ENCODE measurements around the gene ALG10B. TPM values are rescaled to one million over a fixed set of nuclear protein-coding genes. Genes with fewer than 3 reads are reported as not detected.
A peak's percentile ranks its signal among the peaks of the same experiment; 100 is the strongest.

ALG10B gene, protein sequence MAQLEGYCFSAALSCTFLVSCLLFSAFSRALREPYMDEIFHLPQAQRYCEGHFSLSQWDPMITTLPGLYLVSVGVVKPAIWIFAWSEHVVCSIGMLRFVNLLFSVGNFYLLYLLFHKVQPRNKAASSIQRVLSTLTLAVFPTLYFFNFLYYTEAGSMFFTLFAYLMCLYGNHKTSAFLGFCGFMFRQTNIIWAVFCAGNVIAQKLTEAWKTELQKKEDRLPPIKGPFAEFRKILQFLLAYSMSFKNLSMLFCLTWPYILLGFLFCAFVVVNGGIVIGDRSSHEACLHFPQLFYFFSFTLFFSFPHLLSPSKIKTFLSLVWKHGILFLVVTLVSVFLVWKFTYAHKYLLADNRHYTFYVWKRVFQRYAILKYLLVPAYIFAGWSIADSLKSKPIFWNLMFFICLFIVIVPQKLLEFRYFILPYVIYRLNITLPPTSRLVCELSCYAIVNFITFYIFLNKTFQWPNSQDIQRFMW
- total RNA-seq: 1 to 10 TPM; 5.5 to 6.2 TPM

DNA sequence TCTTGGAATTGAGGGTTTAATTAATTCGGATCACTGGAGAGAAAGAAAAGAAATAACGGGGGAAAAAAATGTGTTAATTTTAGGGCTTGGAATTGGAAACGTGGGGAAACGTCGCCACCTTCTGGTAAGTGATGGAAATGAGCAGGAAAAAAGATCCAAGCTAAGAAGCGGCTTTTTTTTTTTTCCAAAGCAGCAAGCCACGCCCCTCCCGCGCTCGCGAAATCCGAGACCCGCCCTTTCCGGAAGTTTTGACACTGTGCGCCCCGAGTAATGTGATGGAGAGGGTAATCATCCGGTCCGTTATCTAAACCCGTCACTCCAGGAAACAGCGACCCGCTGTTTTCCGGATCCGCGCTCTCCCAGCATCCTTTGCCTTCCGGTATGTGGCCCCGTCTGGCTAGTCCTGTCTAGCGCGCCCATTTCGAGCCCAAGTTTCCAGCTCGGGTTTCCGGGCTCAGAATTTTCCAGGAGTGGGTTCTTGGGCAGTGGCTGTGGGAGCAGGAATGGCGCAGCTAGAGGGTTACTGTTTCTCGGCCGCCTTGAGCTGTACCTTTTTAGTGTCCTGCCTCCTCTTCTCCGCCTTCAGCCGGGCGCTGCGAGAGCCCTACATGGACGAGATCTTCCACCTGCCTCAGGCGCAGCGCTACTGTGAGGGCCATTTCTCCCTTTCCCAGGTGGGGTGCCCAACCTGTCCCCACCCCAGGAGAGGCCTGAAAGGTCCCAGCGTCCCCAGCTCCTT is at the start of gene ALG10B:
Gene ALG10B (plus strand): TSS at position 384 of the 739 bp plus-strand sequence. CDS start 120 bp downstream, at position 504.
- no peaks in the 10 kb centered on the region for H3K9me3 ChIP-seq
- TF ChIP-seq, protein P1, sequence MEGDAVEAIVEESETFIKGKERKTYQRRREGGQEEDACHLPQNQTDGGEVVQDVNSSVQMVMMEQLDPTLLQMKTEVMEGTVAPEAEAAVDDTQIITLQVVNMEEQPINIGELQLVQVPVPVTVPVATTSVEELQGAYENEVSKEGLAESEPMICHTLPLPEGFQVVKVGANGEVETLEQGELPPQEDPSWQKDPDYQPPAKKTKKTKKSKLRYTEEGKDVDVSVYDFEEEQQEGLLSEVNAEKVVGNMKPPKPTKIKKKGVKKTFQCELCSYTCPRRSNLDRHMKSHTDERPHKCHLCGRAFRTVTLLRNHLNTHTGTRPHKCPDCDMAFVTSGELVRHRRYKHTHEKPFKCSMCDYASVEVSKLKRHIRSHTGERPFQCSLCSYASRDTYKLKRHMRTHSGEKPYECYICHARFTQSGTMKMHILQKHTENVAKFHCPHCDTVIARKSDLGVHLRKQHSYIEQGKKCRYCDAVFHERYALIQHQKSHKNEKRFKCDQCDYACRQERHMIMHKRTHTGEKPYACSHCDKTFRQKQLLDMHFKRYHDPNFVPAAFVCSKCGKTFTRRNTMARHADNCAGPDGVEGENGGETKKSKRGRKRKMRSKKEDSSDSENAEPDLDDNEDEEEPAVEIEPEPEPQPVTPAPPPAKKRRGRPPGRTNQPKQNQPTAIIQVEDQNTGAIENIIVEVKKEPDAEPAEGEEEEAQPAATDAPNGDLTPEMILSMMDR (IDR thresholded peaks at IDR 0.05): peak; percentile 74
- H3K36me3 ChIP-seq: no peaks in the 10 kb centered on the region
- H3K4me3 ChIP-seq: peak within 1 kb of the TSS; percentile 86
- H3K27ac ChIP-seq: peak within 1 kb of the TSS; percentile 79 to 90
- no peaks in the 10 kb centered on the region for H3K27me3 ChIP-seq (replicated peaks; ENCODE audit: insufficient read depth)
- DNase-seq (ENCODE audit: low spot score) (peak; percentile 71), ATAC-seq (ENCODE audit: insufficient number of reproducible peaks, low FRiP score, low read depth) (peak; percentile 99)
- peaks cover 3 to 17% of the 10 kb centered on the region in 2 donors for H3K4me1 ChIP-seq (ENCODE audit: control insufficient read depth in 1 of 2, low read depth in 2 of 2)

DNA sequence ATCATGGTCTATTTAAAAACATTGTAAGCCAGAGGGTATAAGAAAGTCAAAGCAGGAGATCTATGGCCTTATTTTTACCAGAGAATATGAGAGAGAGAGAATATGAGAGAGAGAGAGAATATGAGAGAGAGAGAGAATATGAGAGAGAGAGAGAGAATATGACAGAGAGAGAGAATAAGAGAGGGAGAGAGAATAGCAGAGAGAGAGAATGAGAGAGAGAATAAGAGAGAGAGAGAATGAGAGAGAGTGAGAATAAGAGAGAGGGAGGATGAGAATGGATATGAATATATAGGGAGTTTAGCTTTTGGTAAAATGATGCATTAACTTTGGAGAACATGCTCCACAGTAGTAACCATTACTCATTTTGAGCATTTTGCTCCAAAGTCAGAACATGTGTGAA is 48.0 kb upstream of the ALG10B start:
- Histone ChIP-seq H3K4me3 (no peak overlapping the region), H3K27ac (no peak overlapping the region), H3K4me1 (ENCODE audit: control insufficient read depth in 1 of 2, low read depth in 2 of 2) (no peaks in the 10 kb centered on the region), H3K9me3 (no peaks in the 10 kb centered on the region), H3K36me3 (no peaks in the 10 kb centered on the region), H3K27me3 (replicated peaks; ENCODE audit: insufficient read depth) (no peaks in the 10 kb centered on the region)
- TF ChIP-seq, protein P1 (IDR thresholded peaks at IDR 0.05): no peak
- DNase-seq (ENCODE audit: low spot score) (no peak), ATAC-seq (ENCODE audit: insufficient number of reproducible peaks, low FRiP score, low read depth) (no peak)

DNA sequence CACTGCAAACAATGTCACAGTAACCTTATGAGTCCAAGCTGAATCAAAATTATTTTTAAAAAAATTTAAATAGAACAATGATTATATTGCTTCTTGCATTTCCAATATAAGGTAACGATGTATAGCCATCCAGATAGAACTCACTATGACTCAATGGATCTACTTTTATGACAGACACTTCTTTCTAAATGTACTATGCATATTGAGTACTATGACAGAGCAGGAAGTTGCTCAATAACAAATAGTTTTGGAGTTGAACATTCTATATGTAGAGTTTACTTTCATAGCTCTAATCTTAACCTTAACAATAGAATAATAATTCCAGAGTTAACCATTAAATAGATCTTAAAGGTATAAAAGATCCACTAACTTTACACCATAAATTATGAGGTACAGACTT is 46.7 kb upstream of the ALG10B start:
- no peak overlapping the region for H3K27ac ChIP-seq
- no peaks in the 10 kb centered on the region for H3K4me1 ChIP-seq (ENCODE audit: control insufficient read depth in 1 of 2, low read depth in 2 of 2)
- H3K9me3 ChIP-seq: no peaks in the 10 kb centered on the region
- no peaks in the 10 kb centered on the region for H3K27me3 ChIP-seq (replicated peaks; ENCODE audit: insufficient read depth)
- H3K4me3 ChIP-seq: no peak overlapping the region
- DNase-seq (ENCODE audit: low spot score): no peak
- no peaks in the 10 kb centered on the region for H3K36me3 ChIP-seq
- ATAC-seq (ENCODE audit: insufficient number of reproducible peaks, low FRiP score, low read depth): no peak
- TF ChIP-seq, protein P1 (IDR thresholded peaks at IDR 0.05): no peak

DNA sequence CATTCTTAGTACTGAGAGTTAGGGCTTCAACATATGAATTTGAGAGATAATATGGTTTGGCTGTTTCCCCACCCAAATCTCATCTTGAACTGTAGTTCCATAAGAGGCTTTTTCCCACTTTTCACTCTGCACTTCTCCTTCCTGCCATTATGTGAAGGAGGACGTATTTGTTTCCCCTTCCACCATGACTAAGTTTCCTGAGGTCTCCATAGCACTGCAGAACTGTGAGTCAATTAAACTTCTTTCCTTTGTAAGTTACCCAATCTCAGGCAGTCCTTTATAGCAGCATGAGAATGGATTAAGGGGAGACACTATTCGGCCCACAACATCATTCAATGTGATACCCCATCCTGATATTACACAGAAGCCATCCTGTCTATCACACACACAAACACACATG is 36.8 kb upstream of the ALG10B start:
- TF ChIP-seq, protein P1 (IDR thresholded peaks at IDR 0.05): no peak
- DNase-seq (ENCODE audit: low spot score): no peak
- no peak for ATAC-seq (ENCODE audit: insufficient number of reproducible peaks, low FRiP score, low read depth)
- Histone ChIP-seq H3K27me3 (replicated peaks; ENCODE audit: insufficient read depth) (no peaks in the 10 kb centered on the region), H3K36me3 (no peaks in the 10 kb centered on the region), H3K27ac (no peak overlapping the region), H3K9me3 (no peaks in the 10 kb centered on the region), H3K4me1 (ENCODE audit: control insufficient read depth in 1 of 2, low read depth in 2 of 2) (no peaks in the 10 kb centered on the region), H3K4me3 (no peak overlapping the region)

DNA sequence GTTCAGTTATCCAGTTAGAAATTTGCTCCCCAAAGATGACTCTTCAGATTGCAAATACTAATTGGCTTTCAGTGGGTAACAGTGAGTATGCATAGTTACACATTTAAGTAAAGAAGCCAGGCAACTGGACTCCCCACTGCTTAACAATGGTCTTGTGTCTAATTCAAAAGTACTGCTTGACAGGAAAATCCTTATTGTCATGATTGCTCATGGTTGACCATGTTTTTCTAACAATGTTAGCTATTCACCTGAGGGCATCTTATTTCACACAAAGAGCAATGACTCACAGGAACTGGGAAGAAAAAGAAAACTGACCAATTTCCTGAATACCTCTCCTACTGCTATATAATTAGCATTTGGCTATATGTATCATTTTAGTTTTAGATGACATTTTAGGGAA is 33.7 kb upstream of the ALG10B start:
- no peaks in the 10 kb centered on the region for H3K36me3 ChIP-seq
- H3K4me1 ChIP-seq (ENCODE audit: control insufficient read depth in 1 of 2, low read depth in 2 of 2): no peaks in the 10 kb centered on the region
- no peak for DNase-seq (ENCODE audit: low spot score)
- no peak for ATAC-seq (ENCODE audit: insufficient number of reproducible peaks, low FRiP score, low read depth)
- no peak overlapping the region for H3K27ac ChIP-seq
- H3K4me3 ChIP-seq: no peak overlapping the region
- no peaks in the 10 kb centered on the region for H3K27me3 ChIP-seq (replicated peaks; ENCODE audit: insufficient read depth)
- TF ChIP-seq, protein P1 (IDR thresholded peaks at IDR 0.05): no peak
- H3K9me3 ChIP-seq: no peaks in the 10 kb centered on the region

All from thoracic aorta (tissue), 2 donors.